GM12874 (cell line): ENCODE results near the gene AGAP1.

Experiments used
- TF ChIP-seq, protein P1 (sequence below): IDR thresholded peaks from 2 replicates; pipeline ENCODE4 v1.5.1; 2011; ENCODE audit warnings: low read depth, mild to moderate bottlenecking, control low read depth, low read length, moderate library complexity; ENCODE audit not compliant: insufficient read depth

Gene AGAP1

GRCh38 chr2:235515821-235516220 is 22.0 kb downstream of the AGAP1 start:
- TF ChIP-seq, protein P1, sequence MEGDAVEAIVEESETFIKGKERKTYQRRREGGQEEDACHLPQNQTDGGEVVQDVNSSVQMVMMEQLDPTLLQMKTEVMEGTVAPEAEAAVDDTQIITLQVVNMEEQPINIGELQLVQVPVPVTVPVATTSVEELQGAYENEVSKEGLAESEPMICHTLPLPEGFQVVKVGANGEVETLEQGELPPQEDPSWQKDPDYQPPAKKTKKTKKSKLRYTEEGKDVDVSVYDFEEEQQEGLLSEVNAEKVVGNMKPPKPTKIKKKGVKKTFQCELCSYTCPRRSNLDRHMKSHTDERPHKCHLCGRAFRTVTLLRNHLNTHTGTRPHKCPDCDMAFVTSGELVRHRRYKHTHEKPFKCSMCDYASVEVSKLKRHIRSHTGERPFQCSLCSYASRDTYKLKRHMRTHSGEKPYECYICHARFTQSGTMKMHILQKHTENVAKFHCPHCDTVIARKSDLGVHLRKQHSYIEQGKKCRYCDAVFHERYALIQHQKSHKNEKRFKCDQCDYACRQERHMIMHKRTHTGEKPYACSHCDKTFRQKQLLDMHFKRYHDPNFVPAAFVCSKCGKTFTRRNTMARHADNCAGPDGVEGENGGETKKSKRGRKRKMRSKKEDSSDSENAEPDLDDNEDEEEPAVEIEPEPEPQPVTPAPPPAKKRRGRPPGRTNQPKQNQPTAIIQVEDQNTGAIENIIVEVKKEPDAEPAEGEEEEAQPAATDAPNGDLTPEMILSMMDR = no peak

GRCh38 chr2:235516257-235516656 is 22.4 kb downstream of the AGAP1 start:
- TF ChIP-seq, protein P1 = no peak

GRCh38 chr2:235518322-235519090 is 24.7 kb downstream of the AGAP1 start:
- TF ChIP-seq, protein P1 = no peak

GRCh38 chr2:235520787-235521186 is 26.9 kb downstream of the AGAP1 start:
- TF ChIP-seq, protein P1 = no peak

DNA sequence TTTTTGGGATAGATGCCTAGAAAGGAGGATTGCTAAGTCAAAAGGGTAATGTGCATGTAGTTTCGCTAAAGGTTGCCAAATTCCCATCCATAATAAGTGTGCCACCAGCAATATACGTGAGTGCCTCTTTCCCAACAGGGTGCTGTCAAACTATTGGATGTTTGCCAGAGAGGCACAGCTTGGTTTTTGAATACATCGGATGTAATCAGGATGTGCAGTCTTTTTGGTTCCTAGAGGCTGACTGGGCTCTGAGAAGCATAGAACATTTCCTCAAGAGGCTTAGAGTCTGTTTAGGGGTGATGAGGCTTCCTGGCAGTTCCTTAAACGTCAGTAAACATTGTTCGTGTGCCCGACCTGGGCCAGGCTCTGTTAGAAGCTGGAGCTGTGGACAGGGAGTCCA is 28.0 kb downstream of the AGAP1 start:
- TF ChIP-seq, protein P1 = no peak

DNA sequence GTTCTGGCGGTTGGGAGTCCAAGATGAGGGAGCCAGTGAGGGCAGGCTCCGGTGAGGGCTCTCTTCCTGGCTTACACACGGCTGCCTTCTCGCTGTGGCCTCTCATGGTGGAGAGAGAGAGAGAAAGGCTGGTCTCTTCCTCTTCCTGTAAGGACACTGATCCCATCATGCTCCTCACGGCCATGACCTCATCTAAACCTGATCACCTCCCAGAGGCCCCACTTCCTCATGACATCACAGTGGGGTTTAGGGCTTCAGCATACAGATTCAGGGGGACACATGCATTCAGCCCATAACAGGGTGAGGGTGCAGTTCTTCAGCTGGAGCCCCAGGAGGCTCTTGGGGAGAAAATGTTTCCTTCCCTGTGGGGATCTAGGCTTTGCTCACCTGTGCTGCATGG is 29.2 kb downstream of the AGAP1 start:
- TF ChIP-seq, protein P1 = no peak

GRCh38 chr2:235523486-235524150 is 29.8 kb downstream of the AGAP1 start:
- TF ChIP-seq, protein P1 = no peak
